HPDE6-E6E7 (cell line): ENCODE measurements around the gene OR8A1.

Experiments
- DNase-seq: peaks from one replicate; pipeline ENCODE4 v3.0.0; 2011; ENCODE audit warnings: missing footprints; ENCODE audit errors: extremely low spot score

OR8A1 gene

DNA sequence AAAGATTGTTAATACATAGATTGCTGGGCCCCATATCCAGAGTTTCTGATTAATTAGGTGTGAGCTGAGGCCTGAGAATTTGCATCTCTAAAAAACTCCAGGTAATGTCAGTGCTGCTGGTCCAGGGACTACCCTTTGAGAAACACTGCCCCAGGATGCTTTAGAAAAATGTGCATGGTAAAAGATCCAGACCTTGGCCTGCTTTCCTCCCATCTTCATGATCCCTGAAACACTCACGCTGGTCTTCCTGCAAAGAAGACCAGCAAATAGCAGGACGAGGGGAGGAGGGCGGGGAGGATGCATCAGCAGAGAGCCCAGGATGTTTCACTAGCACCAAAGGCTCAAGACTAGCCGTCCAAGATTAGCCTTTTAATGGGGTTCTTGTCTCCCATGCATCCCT, at the start of gene OR8A1:
TSS of gene OR8A1 (plus strand) at position 301 of the 400 bp plus-strand sequence. CDS start 123 bp downstream, outside the sequence.
- no peak for DNase-seq

DNA sequence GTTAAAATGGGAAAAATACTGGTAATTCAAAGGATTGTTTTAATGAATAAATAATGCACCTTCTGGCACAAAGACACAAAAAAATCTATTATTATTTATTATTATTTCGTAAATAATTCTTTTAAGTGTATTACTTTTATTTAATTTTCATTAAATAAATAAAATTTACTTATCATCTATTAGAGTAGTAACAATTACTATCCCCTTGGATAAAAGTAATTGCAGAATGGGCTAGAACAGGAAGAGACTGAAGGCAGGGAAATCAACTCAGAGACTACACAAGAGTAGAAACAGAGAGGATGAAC, 49.3 kb upstream of the OR8A1 start:
- no peak for DNase-seq

DNA sequence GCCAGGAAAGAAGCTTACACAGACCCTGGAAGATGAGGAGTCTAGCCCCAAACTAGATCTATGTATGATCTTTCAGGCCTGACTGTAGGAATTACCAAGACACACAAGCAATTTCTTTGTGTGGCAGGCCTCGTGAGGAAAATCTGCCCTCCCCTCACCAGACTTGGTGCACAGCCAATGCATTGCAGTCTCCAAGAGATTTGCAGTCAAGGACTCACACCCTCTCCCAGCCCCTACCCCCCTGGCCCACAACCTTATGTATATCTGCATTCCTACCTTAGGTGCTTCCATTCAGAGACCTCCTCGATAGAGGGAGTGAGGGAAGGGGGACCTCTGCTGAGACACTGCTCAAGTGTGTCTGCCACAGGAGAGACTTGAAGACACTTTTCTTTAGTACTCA, 36.2 kb upstream of the OR8A1 start:
- DNase-seq: no peak

DNA sequence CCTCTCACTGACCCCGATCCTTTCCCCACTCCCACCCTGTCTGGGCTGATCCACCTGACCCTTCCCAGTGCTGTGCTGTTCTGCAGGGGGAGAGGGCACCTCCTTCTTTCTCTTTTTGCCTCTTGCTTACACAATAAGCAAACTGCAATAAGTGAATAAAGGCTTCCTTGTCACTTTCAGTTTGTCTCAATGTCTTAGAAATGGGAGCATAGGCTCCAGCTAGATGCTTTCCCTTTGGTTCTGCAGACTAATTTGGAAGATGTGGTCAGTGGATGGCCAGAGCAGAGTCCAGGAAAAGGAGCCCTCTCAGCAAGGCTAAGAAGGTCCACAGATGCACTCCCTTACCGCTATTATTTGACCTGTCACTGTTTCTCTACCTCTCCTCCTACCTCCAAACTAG, 35.7 kb upstream of the OR8A1 start:
- no peak for DNase-seq

DNA sequence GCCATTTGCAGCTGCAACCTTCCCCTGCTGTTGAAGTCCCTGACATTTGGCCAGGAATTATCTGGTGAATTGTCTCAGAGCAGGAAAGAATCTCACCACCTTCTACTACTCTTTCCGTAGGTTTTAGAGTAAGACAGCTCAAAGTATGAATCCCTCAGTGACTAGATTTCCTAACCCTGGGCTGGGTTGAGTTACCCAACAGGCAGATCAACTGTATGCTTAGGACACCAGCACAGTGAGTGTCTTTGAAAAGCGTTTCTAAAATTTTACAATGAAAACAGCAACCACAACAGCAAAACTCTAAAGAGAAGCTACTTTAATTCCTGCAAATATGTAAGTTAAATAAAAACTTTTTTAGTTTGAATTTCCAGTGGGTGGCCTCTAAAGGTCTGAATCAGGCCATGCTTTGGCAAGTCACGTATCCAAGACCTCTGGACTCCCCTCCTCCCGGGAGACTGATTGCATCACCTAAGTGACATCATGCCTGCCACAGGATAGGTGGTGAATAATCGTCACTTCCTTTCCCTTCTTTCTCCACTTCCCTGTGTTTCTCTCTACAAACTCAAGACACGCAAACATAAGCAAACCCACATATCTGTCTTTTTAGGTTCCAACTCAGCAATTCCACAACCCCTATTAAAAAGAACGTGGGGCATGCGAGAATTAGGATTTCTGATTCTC, 34.1 kb upstream of the OR8A1 start:
- no peak for DNase-seq

DNA sequence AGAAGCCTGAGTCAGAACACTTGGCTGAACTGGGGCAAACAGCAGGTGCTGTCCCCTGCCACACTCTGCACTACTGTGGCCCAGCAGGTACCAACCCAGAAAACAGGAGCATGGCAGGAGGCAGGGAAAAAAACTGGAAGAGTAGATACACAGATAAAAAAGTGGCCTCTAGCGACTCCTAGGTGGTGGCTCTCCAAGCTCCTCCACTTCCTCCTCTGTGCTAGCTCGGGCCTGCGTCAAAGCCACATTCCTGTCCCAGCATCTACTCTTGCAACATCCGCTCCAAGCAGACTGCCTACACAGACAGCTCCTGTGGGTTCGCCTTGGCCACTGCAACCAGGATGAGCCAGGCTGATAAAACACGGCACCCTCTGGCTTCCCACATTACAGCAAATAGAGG, 33.3 kb upstream of the OR8A1 start:
- DNase-seq: no peak

DNA sequence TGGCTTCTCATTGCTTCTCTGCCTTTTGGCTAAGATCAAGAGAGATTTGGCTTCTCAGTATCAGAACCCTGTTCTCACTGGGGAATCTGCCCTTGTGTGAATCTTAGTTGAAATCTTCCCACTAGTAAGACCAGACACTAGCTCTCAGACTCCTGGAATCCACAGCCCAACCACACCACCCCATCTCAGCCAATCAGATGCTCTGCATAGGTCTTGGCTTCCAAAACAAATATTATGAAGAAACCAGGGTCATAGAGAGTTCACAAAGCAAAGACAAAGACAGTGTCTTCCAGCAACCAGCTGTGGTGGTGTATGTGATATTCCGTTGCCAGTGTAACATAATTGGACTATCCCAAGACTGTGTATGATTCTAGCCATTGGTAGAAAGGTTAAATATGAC, 31.8 kb upstream of the OR8A1 start:
- DNase-seq: no peak

DNA sequence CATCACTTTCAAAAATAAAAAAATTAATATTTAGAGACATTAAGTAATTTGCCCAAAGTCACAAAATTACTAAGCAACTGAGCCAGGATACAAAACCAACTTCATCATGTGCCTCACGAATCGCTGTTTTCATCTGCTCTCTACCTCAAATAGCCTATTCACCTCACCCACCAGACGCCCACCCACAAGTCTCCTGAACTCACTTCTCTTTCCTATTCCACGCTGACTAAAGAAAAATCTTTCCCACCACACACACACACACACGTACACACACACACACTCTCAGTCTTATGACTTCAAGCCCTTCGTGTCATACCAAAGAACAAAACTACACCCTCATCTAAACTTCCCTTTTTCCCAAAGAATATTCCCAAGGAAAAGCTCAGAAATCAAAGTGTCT, 28.6 kb upstream of the OR8A1 start:
- DNase-seq: no peak

DNA sequence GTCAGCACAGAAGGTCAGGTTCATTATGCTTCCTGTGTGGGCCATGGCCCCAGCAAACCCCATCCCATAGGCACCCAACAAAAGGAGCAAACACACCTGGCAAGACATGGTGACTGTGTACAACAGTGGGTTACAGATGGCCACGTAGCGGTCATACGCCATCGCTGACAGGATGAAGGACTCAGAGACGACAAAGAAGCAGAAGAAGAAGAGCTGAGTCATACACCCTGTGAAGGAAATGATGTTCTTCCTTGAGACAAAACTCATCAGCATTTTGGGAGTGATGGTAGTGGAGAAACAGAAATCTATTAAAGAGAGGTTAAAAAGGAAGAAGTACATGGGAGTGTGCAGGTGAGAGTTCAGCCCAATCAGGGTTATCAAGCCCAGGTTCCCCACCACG, 26.7 kb upstream of the OR8A1 start:
- no peak for DNase-seq

DNA sequence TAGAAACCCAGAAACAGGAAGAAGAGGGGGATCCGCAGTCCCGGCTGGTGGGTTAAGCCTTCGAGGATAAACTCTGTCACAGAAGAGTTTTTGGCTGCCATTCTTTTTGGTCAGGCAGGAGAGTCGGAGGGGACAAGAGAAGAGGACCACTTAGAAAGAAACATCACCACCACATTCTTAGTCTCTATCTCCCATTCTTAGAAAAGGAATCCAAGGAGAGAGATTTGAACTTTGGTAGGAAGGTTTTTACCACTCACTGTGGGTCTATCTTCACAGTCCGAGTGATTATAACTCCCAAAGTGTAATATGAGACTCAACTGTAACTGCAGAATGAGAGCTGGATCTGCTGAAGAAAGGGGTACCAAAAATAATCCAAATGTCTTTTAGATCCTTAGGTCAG, 26.2 kb upstream of the OR8A1 start, which contains the start of gene OR8B12:
TSS of gene OR8B12 (minus strand) at position 101 of the 400 bp plus-strand sequence. CDS start at position 101, 0 bp downstream.
- DNase-seq: no peak

DNA sequence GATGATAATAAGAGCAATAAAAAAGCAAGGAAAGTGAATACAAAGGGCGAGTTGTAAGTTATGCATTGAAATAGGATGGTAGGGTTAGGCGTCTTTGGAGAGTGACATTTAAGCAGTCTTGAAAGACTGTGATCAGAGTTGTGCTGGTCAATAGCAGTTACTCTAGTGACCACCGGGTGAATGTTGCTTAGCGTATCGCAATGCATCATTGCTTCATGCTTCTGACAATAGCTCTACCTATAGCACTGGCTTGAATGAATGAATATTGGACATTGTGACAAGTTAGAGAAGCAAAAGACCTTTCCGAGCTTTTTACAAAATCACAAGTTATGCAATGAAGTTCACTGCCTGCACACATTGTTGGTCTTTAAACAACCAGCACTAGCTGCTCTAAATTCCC, 18.6 kb upstream of the OR8A1 start:
- no peak for DNase-seq

DNA sequence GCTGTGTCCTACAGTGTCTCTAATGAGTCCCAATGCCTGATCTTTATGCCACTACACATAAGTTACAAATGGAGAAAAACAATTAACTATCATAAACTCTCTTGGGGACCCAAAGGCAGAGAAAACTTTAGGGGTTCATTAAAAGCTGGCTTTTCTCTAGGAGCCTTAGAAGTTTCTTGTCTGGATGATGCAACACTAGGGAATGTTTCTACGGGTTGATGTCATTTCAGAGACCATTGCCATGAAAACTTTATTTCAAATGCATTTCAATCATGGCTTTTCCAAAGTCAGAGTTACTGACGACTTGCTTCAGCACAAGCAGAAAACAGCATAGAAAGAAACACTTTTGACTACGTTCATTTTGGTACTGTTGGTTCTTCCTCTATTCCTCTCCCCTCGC, 17.8 kb upstream of the OR8A1 start:
- no peak for DNase-seq

DNA sequence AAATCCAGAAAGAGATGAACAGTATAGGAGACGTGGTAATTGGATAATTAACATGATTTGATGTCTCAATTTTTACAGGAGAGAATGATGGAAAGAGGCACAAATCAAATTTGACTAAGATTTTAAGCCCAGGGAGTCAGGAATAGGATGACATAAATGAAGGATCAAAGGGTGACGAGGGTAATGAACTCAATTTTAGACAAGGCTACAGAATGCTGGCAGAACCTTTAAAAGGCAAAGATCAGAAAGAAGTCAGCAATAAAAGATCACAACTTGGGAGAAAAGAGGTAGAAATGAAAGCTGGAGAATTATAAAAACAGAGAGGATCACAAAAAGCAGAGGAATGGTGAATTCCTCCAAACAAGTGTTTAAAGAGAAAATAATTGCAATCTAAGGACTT, 13.0 kb upstream of the OR8A1 start:
- DNase-seq: no peak

DNA sequence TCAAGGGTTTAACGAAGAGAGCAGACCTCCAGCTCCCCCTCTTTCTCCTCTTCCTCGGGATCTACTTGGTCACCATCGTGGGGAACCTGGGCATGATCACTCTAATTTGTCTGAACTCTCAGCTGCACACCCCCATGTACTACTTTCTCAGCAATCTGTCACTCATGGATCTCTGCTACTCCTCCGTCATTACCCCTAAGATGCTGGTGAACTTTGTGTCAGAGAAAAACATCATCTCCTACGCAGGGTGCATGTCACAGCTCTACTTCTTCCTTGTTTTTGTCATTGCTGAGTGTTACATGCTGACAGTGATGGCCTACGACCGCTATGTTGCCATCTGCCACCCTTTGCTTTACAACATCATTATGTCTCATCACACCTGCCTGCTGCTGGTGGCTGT, 363 bp downstream of the OR8A1 start:
- no peak for DNase-seq

DNA sequence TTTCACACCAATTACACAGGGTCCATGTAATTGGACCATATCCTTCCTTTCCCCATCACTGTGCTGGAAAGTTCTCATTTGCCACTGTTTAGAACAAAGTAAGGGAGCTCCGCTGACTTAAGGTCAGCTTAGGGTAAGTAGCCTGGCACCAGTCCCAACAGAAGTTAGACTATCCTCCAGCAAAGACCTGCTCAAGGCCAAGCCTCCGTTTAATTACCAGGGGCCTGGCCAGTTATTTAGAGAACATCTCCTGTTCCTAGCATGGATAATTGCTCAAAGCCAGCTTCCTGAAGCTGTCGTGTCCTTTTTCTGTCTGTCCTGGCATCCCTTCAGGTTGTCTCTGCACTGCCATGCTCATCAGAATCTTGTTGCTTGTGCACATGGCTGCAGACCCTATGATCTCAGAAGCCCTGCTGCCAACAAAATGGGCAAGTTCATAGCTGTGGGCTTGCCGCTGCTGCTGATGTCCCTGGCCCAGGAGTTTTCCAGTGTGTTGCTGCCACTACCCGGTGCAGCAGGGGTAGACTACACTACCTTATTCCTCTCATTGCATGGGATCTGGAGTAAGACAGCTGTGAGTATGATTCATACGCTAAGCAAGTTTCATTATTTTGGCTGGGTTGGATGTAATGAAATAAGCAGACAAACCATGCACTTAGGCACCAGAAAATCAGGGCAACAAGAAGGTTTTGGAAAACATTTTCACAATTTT, 8.1 kb downstream of the OR8A1 start:
- DNase-seq: no peak

DNA sequence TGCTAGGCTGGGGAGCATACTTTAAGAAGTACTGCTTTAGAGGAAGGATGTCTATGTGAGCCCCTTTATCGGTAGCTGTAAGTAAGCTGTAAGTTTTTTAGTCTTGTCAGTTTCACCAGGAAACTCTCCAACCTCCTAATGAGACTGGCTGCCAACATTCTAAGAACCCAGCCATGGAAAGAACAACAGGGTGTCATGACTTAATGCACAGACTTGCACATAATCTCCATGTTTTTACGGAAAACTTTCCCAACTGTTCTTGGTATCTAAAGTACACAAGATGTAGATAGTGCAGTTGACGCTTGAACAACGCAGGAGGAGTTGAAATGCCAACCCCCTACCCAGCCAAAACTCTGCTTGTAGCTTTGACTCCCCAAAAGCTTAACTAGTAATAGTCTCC, 9.0 kb downstream of the OR8A1 start:
- no peak for DNase-seq

DNA sequence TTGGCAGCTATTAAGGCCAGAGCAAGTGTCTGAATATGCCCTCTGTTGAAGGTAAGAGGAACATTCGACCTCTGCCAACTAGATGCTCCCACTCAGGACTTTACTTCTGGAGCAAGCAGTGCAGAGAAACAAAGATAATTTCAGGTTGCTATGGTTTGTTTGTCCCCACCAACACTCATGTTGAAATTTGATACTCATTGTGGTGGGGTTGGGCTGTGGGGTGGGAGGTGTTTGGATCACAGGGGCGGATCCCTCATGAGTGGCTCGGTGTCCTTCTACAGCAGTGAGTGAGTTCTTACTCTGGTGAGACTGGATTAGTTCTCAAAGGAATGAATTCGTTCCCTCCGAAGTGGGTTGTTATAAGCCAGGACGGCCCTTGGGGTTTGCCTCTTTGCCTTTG, 12.0 kb downstream of the OR8A1 start:
- DNase-seq: no peak

DNA sequence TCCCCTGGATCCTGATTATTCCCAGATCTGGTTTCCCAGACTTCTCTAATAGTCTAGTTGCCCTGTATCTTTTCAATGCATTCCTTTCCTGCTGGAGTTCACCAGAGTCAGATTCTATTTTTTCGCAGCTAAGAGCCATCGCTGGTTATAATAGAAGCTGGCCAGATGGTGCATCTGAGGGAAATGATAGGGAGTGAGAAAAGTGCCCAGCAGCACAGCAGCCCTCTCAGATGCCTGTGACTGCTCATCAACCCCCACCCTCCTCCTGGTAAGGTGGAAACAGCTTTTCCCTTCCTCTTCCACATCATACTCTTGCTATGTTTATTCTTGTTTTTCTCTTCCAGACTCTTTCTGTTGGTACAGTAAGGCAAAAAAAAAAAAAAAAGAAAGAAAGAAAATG, 12.8 kb downstream of the OR8A1 start:
- no peak for DNase-seq

DNA sequence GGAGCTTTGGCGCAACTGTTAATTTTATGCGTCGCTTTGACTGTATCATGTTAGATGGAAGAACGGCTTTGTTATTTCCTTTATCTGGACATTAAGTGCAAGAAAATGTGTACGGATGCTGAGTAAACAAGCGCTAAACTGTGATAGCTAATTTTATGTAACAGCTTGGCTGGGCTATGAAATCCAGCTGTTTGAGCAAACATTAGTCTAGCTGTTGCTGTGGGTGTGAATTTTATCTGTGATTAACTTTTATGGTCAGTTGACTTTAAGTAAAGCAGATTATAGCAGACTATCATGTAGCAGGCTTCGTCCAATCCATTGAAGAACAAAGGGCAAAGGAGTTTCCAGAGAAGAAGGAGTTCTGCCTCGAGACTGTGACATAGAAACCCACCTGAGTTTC, 14.0 kb downstream of the OR8A1 start:
- no peak for DNase-seq

DNA sequence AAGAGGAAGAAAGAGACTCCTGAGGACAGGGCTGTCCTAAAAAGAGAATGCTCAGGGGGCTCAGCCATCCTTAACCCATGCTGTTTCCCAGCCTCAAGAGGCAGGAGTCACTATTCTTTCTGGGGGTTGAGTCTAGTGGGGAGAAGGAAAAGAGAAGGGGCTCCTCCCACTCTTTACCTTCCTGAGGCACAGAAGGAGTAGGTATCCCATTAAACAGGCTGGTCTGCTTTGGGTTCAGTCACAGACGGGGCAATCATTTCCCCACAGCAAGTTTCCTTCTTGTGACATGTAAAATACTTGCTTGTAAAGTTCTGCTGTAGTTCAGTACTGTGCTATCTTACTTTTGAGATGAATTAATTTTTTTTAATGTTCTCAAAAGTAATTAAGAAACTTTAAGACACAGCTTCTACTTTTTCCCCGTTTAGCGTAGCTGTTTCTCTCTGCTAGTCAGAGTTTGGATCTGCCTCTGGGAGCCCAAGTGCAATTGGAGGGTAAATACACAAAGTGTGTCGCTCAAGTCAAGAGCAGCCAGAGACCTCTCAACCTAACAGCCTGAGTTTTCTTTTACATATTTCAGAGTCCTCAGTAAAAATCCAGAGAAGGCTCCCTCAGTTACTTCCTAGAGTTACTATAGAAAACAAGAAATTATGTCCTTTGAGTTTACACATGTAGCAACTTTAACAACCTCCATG, 15.0 kb downstream of the OR8A1 start:
- no peak for DNase-seq

DNA sequence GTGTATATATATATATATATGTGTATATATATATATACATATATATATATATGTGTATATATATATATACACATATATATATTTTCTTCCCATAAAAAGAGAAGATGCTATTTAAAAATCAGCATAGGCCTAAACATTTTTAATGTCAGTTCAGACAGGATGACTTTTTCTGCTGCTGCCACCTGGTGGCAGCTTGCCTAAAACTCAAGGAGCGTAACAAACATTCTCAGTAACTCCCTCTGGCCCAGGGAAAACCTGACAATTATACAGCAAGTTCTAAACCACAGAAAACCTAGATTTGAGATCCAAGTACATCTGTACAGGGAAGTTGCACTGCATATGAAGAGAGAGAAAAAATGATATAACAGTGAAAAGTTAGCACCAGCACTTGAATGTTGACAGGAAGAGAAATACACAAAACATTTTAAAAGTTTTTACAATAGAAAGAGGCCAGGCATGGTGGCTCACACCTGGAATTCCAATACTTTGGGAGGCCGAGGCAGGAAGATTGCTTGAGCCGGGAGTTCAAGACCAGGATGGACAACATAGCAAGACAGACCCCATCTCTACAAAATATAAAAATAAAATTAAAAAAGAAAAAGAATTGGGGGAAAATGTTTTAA, 16.6 kb downstream of the OR8A1 start:
- DNase-seq: peak; percentile 32

DNA sequence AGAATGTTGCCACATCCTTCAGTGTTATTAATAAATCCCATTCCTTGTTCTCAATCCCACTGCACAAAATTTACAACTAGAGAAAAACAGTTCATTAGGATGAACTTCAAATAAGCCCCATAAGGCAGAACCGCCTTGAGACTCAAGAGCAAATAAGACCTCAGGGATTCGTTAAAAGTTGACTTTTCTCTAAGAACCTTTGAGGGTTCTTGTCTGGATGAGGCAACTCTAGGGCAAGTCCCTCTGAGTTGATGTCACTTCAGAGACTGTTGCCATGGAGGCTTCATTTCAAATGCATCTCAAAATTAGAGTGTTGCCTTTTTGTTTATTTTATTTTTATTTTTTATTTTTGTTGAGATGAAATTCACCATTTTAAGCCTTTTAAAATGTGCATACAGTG, 21.6 kb downstream of the OR8A1 start:
- no peak for DNase-seq

DNA sequence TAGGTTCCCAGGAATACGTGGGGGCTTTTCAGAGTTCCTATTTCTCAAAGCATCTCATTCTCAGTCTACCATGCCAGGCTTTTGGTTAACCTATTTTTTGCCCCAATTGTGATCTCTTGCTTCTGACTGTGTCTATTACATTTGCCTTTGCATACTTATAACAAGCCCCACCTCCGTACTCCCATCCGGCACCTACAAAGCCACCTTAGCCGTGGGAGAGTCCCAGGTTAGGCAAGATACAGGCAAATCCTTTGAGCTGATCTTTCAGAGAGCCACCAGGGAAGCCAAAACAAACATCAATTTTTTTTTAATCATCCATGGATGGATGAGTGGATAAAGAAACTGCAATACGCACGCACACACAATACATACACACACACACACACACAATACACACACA, 22.8 kb downstream of the OR8A1 start:
- DNase-seq: no peak
